VCaP (cell line): ENCODE results near the gene TMEM30A.
A peak's percentile ranks its signal among the peaks of the same experiment; 100 is the strongest.

Experiments
- H3K27ac ChIP-seq: fragments of 450-650 bp; 2 replicates; pipeline ENCODE4 v1.5.1; 2017
- TF ChIP-seq, protein P1 (sequence below): fragments of 450-650 bp; conservative IDR thresholded peaks from 2 replicates; pipeline ENCODE4 v1.5.1; 2017; ENCODE audit warnings: mild to moderate bottlenecking, moderate library complexity

TMEM30A gene

GRCh38 chr6:75301537-75301936 is 16.9 kb upstream of the TMEM30A start:
- no peak overlapping the region for H3K27ac ChIP-seq
- TF ChIP-seq, protein P1, sequence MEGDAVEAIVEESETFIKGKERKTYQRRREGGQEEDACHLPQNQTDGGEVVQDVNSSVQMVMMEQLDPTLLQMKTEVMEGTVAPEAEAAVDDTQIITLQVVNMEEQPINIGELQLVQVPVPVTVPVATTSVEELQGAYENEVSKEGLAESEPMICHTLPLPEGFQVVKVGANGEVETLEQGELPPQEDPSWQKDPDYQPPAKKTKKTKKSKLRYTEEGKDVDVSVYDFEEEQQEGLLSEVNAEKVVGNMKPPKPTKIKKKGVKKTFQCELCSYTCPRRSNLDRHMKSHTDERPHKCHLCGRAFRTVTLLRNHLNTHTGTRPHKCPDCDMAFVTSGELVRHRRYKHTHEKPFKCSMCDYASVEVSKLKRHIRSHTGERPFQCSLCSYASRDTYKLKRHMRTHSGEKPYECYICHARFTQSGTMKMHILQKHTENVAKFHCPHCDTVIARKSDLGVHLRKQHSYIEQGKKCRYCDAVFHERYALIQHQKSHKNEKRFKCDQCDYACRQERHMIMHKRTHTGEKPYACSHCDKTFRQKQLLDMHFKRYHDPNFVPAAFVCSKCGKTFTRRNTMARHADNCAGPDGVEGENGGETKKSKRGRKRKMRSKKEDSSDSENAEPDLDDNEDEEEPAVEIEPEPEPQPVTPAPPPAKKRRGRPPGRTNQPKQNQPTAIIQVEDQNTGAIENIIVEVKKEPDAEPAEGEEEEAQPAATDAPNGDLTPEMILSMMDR = no peak

GRCh38 chr6:75301088-75301487 is 16.5 kb upstream of the TMEM30A start:
- TF ChIP-seq, protein P1 = no peak

GRCh38 chr6:75300531-75300855 is 15.9 kb upstream of the TMEM30A start:
- TF ChIP-seq, protein P1 = no peak
- H3K27ac ChIP-seq = no peak overlapping the region

More at GRCh38 chr6:75301088-75301487, 16.5 kb upstream of the TMEM30A start:
- no peak overlapping the region for H3K27ac ChIP-seq

GRCh38 chr6:75299801-75300530 is 15.4 kb upstream of the TMEM30A start:
- H3K27ac ChIP-seq = no peak overlapping the region
- TF ChIP-seq, protein P1 = no peak

DNA sequence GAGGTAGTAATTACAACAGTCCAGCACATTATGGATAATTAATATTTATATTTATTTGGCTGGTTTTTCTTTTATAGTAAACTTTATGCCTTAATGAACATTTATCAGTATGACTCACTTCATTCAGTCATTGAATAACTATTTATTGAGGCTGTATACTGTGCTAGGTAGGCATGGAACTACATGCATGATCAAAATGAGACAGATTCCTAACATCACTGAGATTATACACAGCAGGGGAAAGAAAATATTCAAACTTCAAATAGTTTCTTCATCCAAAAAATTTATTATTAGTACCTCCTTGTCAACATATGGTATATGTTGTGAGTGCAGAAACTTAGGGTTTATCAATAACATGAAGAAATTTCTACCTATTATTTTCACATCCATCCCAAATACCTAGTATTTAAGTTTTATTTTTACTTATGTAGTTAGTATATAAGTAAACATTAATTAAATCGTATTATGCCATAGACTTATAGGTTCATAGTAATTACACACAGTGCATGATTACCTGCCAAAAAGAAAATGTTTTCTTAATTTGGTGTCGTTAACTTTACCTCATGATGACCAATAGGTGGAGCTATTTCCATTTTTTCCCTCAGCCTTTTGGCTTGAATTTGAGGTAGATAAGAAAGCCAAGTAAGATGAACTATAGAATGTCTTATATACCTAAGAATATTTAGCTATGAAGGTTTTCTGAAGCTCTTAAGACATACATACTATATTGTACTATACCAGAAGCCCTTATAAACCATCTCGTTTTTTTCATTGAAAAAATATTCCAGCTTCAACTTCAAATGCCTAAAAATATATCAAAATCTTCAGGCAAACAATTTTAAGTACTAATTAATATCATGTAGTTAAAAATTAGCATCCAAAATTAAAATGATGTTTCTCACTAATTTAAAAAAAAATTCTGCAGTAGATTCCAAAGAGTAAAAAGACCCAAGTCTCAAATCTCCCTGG is 12.5 kb upstream of the TMEM30A start:
- TF ChIP-seq, protein P1 = peak; percentile 81
- no peak overlapping the region for H3K27ac ChIP-seq

DNA sequence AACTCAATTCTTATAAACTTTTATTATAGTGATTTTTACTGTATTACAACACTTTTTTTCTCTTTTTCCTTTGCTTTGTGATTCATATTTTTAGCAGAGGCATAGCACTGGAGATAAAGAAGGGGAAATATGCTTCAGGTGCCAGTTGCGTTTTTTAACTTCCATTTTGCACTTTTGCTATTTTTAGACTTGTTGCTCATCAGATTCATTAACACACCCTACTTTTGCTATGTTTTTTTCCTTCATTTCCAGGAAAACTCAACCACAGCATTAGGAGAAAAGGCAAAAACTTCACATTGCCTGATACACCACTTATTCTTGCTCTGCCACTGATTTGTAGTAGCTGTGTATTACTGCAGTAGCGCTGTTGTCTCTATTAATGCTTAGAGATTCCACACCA is 8.0 kb upstream of the TMEM30A start:
- H3K27ac ChIP-seq = no peak overlapping the region
- TF ChIP-seq, protein P1 = no peak

DNA sequence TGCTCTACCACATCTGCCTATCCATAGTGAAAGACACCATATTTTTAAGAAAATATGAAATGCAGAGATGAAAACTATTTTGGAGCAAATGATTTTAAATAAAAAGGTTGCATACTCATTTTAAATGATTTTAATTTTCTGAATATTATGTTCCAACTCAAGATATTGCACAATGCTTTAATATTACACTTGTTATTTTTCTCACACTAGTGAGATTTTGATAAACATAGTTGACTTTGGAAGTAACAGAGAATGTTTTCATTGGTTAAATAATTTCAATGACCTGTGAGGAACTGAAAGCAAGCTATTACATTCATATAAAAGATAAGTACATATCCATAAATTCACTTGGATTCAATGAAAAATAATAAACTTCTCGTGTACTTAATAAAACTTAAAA is 7.2 kb upstream of the TMEM30A start:
- no peak overlapping the region for H3K27ac ChIP-seq
- TF ChIP-seq, protein P1 = no peak
